HEK293 (cell line): ENCODE measurements around the gene HIPK1.

Experiments
- CTCF ChIA-PET: fragments of 350-600 bp; formaldehyde crosslinking; extraction: SDS; loops from one replicate; lab custom pipeline; 2021; ENCODE audit warnings: antibody characterized with exemption; lab: Yijun Ruan, JAX
- POLR2A ChIA-PET: fragments of 300-600 bp; formaldehyde crosslinking; extraction: SDS; loops from one replicate; lab custom pipeline; 2020; ENCODE audit warnings: antibody characterized with exemption, inconsistent platforms; lab: Yijun Ruan, JAX
- H3K27ac ChIP-seq: fragments of 200-500 bp; sonication (Bioruptor generic); 2 replicates; pipeline ENCODE4 v1.5.1; 2014; ENCODE audit warnings: low read depth, low read length, control low read depth, inconsistent platforms; ENCODE audit errors: extremely low read depth
- H3K36me3 ChIP-seq, 2 experiments: fragments of 200-500 bp in 1 of 2; sonication (Bioruptor generic) in 1 of 2; 1 replicate in 1 of 2; 2 replicates in 1 of 2; pipeline ENCODE4 v1.5.1; 2014 to 2017; ENCODE audit warnings: inconsistent platforms in 2 of 2, low read length in 2 of 2; ENCODE audit not compliant: control insufficient read depth in 2 of 2, insufficient read depth in 1 of 2
- H3K4me1 ChIP-seq: fragments of 200-500 bp; sonication (Bioruptor generic); 2 replicates; pipeline ENCODE4 v1.5.1; 2014; ENCODE audit warnings: mild to moderate bottlenecking, low read length, inconsistent platforms; ENCODE audit not compliant: control insufficient read depth, insufficient read depth
- H3K4me3 ChIP-seq: 2 replicates; pipeline ENCODE4 v1.5.1; 2011; ENCODE audit warnings: low read depth, mild to moderate bottlenecking, control low read depth, low read length, moderate library complexity
- H3K9me3 ChIP-seq: fragments of 200-500 bp; sonication (Bioruptor generic); 2 replicates; pipeline ENCODE4 v1.5.1; 2014; ENCODE audit warnings: low read depth, low read length, inconsistent platforms; ENCODE audit not compliant: control insufficient read depth, insufficient read depth
- KLF1 ChIP-seq: fragments of 450-650 bp; formaldehyde crosslinking; IDR thresholded peaks from 2 replicates; pipeline ENCODE4 v1.5.1; 2016; ENCODE audit warnings: missing biosample characterization, missing genetic modification characterization
- KLF9 ChIP-seq: fragments of 450-650 bp; formaldehyde crosslinking; IDR thresholded peaks from 2 replicates; pipeline ENCODE4 v1.5.1; 2016; ENCODE audit warnings: missing biosample characterization, missing genetic modification characterization, low read depth
- PRDM4 ChIP-seq: fragments of 450-650 bp; formaldehyde crosslinking; IDR thresholded peaks from 2 replicates; pipeline ENCODE4 v1.5.1; 2017; ENCODE audit warnings: missing biosample characterization, missing genetic modification characterization
- ZBTB10 ChIP-seq: fragments of 450-650 bp; formaldehyde crosslinking; IDR thresholded peaks from 2 replicates; pipeline ENCODE4 v1.5.1; 2016; ENCODE audit warnings: missing biosample characterization, missing genetic modification characterization
- ZBTB44 ChIP-seq: fragments of 450-650 bp; IDR thresholded peaks from 2 replicates; pipeline ENCODE4 v1.5.1; 2018; ENCODE audit warnings: missing biosample characterization, mild to moderate bottlenecking, missing genetic modification characterization
- ZFHX2 ChIP-seq: fragments of 450-650 bp; formaldehyde crosslinking; conservative IDR thresholded peaks from 2 replicates; pipeline ENCODE4 v1.5.1; 2016; ENCODE audit warnings: missing biosample characterization, missing genetic modification characterization
- ZNF157 ChIP-seq: fragments of 450-650 bp; formaldehyde crosslinking; IDR thresholded peaks from 2 replicates; pipeline ENCODE4 v1.5.1; 2016; ENCODE audit warnings: missing biosample characterization, missing genetic modification characterization
- ZNF174 ChIP-seq: fragments of 450-650 bp; formaldehyde crosslinking; IDR thresholded peaks from 2 replicates; pipeline ENCODE4 v1.5.0; 2017; ENCODE audit warnings: missing biosample characterization, mild to moderate bottlenecking, missing genetic modification characterization
- ZNF239 ChIP-seq: fragments of 450-650 bp; formaldehyde crosslinking; IDR thresholded peaks from 2 replicates; pipeline ENCODE4 v1.5.1; 2016; ENCODE audit warnings: missing biosample characterization, missing genetic modification characterization
- ZNF341 ChIP-seq: fragments of 450-650 bp; formaldehyde crosslinking; IDR thresholded peaks from 2 replicates; pipeline ENCODE4; 2016; ENCODE audit warnings: low read depth, missing biosample characterization, missing genetic modification characterization
- ZNF350 ChIP-seq: fragments of 450-650 bp; formaldehyde crosslinking; IDR thresholded peaks from 2 replicates; pipeline ENCODE4 v1.5.0; 2017; ENCODE audit warnings: missing biosample characterization, mild to moderate bottlenecking, missing genetic modification characterization
- ZNF354C ChIP-seq: fragments of 450-650 bp; formaldehyde crosslinking; IDR thresholded peaks from 2 replicates; pipeline ENCODE4 v1.5.1; 2016; ENCODE audit warnings: missing biosample characterization, missing genetic modification characterization, low read depth, borderline replicate concordance
- ZNF514 ChIP-seq: fragments of 450-650 bp; formaldehyde crosslinking; IDR thresholded peaks from 2 replicates; pipeline ENCODE4 v1.5.1; 2016; ENCODE audit warnings: missing biosample characterization, missing genetic modification characterization
- ZNF580 ChIP-seq: fragments of 450-650 bp; formaldehyde crosslinking; IDR thresholded peaks from 2 replicates; pipeline ENCODE4 v1.5.1; 2016; ENCODE audit warnings: missing biosample characterization, missing genetic modification characterization
- ZNF600 ChIP-seq: fragments of 450-650 bp; formaldehyde crosslinking; IDR thresholded peaks from 2 replicates; pipeline ENCODE4 v1.5.1; 2016; ENCODE audit warnings: missing biosample characterization, missing genetic modification characterization
- ZNF692 ChIP-seq: fragments of 450-650 bp; formaldehyde crosslinking; IDR thresholded peaks from 2 replicates; pipeline ENCODE4 v1.5.1; 2016; ENCODE audit warnings: missing biosample characterization, missing genetic modification characterization
- ZNF791 ChIP-seq: fragments of 450-650 bp; formaldehyde crosslinking; IDR thresholded peaks from 2 replicates; pipeline ENCODE4 v1.5.1; 2016; ENCODE audit warnings: missing biosample characterization, missing genetic modification characterization
- ZNF830 ChIP-seq: fragments of 450-650 bp; IDR thresholded peaks from 2 replicates; pipeline ENCODE4 v1.5.0; 2018; ENCODE audit warnings: missing biosample characterization, missing genetic modification characterization, low read depth, mild to moderate bottlenecking, moderate library complexity

Gene HIPK1

GRCh38 chr1:113941245-113941559 is 12.1 kb downstream of the HIPK1 start:
- Histone ChIP-seq H3K9me3 (no peaks in the 10 kb centered on the region), H3K27ac (no peak overlapping the region), H3K4me1 (peaks cover 3% of the 10 kb centered on the region; the same call in 1 of the 2 replicates), H3K4me3 (no peak overlapping the region), H3K36me3 (peaks cover 18 to 33% of the 10 kb centered on the region in 2 experiments)
- CTCF ChIA-PET, result interaction anchor here (1.0 kb wide), 1 partner anchor 342 kb away, joined by 4 read pairs; no protein-coding TSS in a partner anchor
- POLR2A ChIA-PET, result no interaction called here
- TF ChIP-seq PRDM4 (no peak), ZNF830 (tag by site-specific recombination) (no peak), KLF9 (tag by site-specific recombination) (no peak), ZNF514 (tag by site-specific recombination) (no peak), ZBTB44 (tag by site-specific recombination) (no peak), ZNF350 (tag by site-specific recombination) (no peak), ZNF341 (tag by site-specific recombination) (no peak), ZNF692 (tag by site-specific recombination) (no peak), ZNF580 (tag by site-specific recombination) (no peak), ZNF157 (tag by site-specific recombination) (no peak), ZNF174 (tag by site-specific recombination) (no peak), ZNF354C (no peak), ZNF600 (tag by site-specific recombination) (no peak), ZBTB10 (tag by site-specific recombination) (no peak), KLF1 (tag by site-specific recombination) (no peak), ZNF791 (no peak), ZFHX2 (no peak)

- Histone ChIP-seq H3K9me3 (no peaks in the 10 kb centered on the region), H3K27ac (no peak overlapping the region), H3K36me3 (peaks cover 18 to 33% of the 10 kb centered on the region in 2 experiments), H3K4me3 (no peak overlapping the region), H3K4me1 (peaks cover 10% of the 10 kb centered on the region; the same call in 1 of the 2 replicates)
- ChIA-PET POLR2A (no interaction called here), CTCF (no interaction called here)
- TF ChIP-seq ZNF239, result no peak
Measured at GRCh38 chr1:113942527-113942926, 13.4 kb downstream of the HIPK1 start.
